HG03571 (cell line): Measurements from ENCODE around the gene IKBKE.

Experiments
- ATAC-seq: cut with Tn5 transposase; IDR thresholded peaks from one replicate; pipeline ENCODE4 v1.9.1; 2021; ENCODE audit not compliant: unreplicated experiment

Gene IKBKE

GRCh38 chr1:206495011-206495461 lies 24.8 kb downstream of the IKBKE start:
- no peak for ATAC-seq

GRCh38 chr1:206495493-206496046 lies 25.3 kb downstream of the IKBKE start:
- no peak for ATAC-seq

GRCh38 chr1:206496131-206496793 lies 26.0 kb downstream of the IKBKE start:
- ATAC-seq = no peak

- no peak for ATAC-seq
Observed at GRCh38 chr1:206497363-206497762, 27.1 kb downstream of the IKBKE start.

GRCh38 chr1:206497774-206498173 lies 27.5 kb downstream of the IKBKE start:
- ATAC-seq = no peak

GRCh38 chr1:206498685-206499084 lies 28.4 kb downstream of the IKBKE start:
- no peak for ATAC-seq

- no peak for ATAC-seq
Observed at GRCh38 chr1:206500046-206500445, 29.8 kb downstream of the IKBKE start.

- no peak for ATAC-seq
Observed at GRCh38 chr1:206501881-206502280, 31.6 kb downstream of the IKBKE start.

GRCh38 chr1:206502403-206502802 lies 32.1 kb downstream of the IKBKE start:
- ATAC-seq = no peak

GRCh38 chr1:206502812-206503211 lies 32.5 kb downstream of the IKBKE start:
- no peak for ATAC-seq

GRCh38 chr1:206503591-206504362 lies 33.5 kb downstream of the IKBKE start:
- ATAC-seq = peak; percentile 54

GRCh38 chr1:206504363-206504713 lies 34.1 kb downstream of the IKBKE start:
- ATAC-seq = no peak

GRCh38 chr1:206505702-206506355 lies 35.6 kb downstream of the IKBKE start:
- no peak for ATAC-seq

- ATAC-seq = peak; percentile 8
Observed at GRCh38 chr1:206506405-206507283, 36.4 kb downstream of the IKBKE start.

- ATAC-seq = peak; percentile 59
Observed at GRCh38 chr1:206507284-206508129, 37.2 kb downstream of the IKBKE start, which contains the start of gene RASSF5. TSS of gene RASSF5 (plus strand) at chr1:206507531. CDS start at chr1:206507603, 72 bp downstream.

- ATAC-seq = no peak
Observed at GRCh38 chr1:206508130-206508889, 38.0 kb downstream of the IKBKE start.

- ATAC-seq = no peak
Observed at GRCh38 chr1:206508956-206509355, 38.7 kb downstream of the IKBKE start.

GRCh38 chr1:206509612-206510257 lies 39.5 kb downstream of the IKBKE start:
- no peak for ATAC-seq
